Fibroblast of gingiva (primary cell): ENCODE results near the gene MEX3D.

Experiments
- DNase-seq: peaks from one replicate; pipeline ENCODE4 v3.0.0-alpha.2; 2011; ENCODE audit warnings: low read depth

Gene MEX3D

DNA sequence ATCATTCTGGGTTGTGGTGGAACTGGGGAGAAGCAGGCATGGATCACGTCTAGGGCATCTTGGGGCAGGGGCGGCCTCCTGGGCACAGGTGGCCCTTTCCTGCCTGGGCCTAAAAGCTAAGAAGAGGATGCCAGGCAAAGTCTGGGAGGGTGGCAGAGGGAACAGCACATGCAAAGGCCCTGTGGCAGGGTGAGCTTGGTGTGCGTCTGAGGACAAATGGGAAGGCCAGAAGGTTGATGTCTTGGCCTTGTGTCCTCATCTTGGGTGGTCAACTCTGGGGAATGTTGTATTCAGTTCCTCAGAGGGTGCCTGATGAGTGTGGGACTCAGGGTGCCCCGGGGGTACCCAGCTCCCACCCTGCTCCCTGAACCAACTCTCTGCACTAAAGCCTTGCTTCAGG is 49.7 kb downstream of the MEX3D start:
- DNase-seq, result no peak

GRCh38 chr19:1516395-1516753 is 51.8 kb downstream of the MEX3D start:
- no peak for DNase-seq

- DNase-seq, result no peak
Measured at GRCh38 chr19:1514986-1515721, 53.0 kb downstream of the MEX3D start.

- DNase-seq, result no peak
Measured at GRCh38 chr19:1514295-1514661, 53.8 kb downstream of the MEX3D start.

GRCh38 chr19:1513499-1514294 is 54.4 kb downstream of the MEX3D start:
- peak; percentile 27 for DNase-seq

DNA sequence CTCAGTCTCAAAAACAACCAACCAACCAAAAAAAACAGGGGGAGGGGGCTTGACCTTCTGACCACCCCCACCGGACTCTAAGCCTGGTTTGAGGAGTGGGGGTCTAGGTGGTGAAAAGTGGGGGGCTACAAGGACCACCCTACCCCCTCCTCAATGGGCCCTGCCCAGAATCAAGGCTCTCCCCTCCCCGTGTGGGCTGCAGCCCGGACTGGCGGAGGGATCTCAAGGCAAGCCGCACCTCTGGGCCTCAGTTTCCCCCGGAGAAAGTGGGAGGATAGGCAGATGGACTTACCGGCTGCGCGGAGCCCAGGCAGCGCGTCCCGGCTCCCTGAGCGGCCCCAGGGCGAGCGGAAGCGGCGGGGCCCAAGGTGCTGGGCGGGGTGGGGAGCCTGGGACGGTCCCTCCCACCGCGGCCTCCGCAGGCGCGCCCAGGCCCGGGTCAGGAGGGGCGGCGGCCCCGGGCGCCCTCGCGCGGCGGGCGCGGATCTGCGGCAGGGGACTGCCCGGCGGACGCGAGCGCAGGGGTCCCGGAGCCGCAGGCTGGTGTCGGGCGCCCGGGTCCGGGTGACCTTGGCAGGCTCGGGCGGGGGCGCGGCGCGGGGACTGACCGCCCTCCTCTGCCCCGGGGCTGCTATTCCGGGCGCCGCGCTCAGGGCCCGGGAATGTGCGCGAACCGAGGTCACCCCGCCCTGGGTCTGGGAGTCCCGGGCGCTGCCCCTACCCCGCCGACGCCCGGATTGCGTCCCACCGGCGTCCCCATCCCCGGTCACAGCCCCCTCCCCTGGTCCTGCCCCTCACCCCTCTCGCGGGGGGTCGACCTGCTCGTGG is 55.2 kb downstream of the MEX3D start, which contains the start of gene ADAMTSL5:
ADAMTSL5 (minus strand) TSS at position 349 of the 828 bp plus-strand sequence. CDS start 2,076 bp downstream, outside the sequence.
- peak; percentile 54 for DNase-seq

- no peak for DNase-seq
Measured at GRCh38 chr19:1511318-1512317, 56.5 kb downstream of the MEX3D start.

DNA sequence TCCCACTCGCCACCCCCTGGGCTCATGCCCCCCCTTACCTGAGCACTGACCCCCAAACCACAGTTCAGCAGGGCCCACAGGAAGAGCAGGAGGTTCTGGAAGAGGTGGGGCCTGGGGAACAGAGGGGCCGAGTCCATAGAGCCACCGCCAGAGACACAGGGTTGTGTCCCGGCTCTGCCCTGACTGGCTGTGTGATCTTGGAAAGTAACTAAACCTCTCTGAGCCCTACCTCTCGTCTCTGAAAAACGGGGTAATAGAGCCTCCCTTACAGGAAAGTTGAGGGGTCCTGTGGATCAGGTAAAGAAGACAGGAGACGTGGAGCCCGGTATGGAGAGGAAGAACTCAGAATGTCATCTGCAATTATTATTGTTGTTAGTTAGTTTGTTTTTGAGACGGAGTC is 57.3 kb downstream of the MEX3D start:
- DNase-seq, result no peak

DNA sequence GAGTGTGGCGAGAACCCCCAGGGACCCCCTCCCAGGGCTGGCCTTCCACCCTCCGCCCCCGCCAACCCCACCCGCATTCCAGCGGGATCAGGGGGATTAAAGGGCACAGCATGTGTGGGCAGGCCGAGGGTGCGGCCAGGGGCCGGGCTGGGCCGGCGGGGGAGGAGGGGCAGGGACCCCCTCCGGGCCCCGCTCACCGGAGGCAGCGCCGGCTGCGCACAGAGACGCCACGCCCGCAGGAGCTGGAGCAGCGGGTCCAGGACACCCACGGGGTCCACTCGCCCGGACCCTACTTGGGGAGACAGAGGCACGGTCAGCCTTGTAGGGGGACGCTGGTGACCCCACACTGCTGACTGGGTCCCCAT is 57.7 kb downstream of the MEX3D start:
- no peak for DNase-seq

DNA sequence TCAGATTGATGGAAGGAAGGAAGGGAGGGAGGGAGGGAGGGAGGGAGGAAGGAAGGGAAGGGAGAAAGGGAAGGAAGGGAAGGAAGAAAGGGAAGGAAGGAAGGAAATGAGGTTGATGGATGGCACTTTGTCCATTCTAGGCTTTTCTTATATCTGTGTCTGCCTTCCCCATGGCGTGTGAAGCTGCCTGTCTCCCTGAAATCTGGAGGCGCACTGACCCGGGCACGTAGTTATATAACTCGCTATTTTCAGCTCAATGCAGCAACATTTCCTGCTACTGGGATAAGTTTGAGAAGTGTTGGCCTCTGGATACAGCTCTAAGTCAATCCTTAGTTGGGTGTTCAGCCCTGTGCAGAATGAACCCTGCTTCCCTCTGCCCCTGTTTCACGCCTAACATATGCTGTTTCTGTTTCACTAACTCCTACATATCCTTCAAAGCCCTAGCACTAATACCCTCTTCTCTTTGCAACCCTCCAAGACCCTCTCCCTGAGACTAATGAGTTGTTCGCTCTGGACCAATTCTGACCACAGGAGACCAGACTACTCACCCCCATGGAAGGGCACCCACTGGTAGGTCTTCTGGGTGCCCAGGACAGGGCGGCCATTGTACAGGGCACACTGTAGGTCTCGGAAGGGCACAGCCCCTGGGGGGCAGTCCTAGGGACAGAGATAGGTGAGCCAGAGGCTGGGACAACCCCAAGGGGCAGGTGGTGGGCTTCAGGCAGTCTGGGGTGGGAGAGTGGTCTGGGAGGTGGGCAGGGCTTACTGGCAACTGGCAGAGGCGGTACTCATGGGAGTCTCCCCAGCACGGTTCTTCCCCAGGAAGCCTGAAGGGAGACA is 58.3 kb downstream of the MEX3D start:
- no peak for DNase-seq

GRCh38 chr19:1508507-1508856 is 59.6 kb downstream of the MEX3D start:
- no peak for DNase-seq

DNA sequence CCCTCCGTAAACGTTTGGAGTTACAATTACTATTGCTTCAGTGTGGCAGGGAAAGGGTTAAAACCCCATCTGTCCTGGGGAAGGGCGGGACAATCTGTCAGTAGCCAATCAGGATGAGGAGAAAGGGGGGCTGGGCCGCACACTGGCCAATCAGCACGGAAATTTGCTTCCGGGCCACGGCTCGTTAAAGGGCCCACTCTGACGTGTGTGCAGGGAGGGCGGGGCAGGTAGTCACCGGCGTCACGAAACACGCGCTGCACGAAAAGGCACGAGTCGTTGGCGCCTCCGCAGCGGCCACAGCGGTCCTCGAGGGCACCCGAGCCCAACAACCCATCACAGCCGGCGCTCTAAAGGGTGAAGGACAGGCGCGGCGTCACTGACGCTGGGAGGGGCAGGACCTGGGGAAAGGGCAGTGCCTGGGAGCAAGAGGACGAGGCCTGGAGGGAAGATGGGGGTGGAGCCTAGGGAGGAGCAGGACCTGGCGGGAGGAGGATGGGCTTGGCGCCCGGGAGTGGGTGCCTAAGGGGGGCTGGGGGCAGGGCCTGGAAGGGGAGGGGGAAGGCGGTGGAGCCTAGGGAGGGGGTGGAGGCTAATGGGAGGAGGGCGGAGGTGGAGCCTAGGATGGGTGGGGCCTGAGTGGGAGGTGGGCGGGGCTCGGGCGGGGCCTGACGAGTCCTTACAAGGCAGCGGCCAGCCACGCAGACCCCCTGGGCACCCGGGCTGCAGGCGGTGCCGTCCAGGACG is 60.2 kb downstream of the MEX3D start:
- peak; percentile 96 for DNase-seq

DNA sequence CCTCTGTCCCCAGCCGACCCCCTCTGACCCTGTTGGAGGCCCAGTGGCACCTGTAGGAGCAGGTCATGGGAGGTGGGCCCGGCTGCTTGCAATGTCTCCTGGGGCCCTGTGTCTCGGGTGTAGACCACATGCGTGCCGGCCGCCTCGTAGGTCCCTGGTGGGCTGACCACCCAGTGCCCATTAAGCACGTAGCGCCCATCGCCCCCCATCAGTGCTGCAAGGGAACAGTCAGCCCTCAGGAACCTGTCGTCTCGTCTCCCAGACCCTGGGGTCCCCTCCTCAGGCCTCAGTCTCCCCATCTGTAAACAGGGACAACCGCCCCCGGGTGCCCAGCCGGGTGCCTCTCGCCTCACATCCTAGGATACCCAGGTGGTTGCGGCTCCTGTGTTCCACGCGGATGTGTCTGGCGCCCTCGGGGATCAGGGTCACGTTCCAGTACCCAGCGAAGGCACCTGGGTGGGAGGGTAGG is 60.9 kb downstream of the MEX3D start:
- DNase-seq, result no peak

DNA sequence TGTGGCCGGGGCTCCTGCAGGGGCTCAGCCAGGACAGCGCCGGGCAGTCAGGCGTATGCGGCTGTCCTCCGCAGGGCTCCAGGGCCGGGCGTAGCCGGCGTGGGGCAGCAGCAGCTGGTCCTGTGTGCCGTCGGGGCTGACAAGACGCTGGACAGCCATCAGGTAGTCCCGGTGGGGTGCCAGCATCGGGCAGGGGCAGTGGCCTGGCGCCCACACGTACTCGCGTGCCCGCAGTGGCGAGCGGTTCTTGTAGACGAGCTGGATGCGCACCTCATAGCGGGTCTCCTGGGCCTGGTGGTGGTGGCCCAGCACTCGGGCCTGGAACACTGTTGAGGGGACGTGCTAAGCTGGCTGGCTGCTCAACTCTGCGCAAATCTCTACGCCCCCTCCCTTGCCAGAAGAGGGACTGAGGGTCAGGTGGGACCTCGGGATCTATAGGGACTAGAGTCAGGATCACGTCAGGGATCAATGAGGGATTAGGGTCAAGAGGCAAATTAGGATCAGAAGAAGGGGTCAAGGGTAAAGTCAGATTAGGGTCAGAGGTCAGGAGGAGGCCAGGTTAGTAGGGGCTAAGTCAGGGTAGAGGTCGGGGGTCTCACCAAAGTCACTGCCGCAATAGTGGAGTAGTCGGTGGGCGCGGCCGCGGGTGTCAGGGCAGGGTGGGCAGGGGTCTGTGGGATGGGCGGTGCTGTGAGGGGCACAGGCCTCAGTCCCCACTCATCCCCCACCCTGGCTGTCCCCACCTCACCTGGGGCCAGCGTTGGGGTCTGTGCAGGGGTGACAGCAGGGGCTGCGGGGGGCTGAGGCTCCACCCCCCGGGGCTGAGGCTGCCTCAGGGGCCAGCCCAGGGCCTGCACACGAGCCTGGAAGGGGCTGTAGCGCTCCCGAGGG is 61.9 kb downstream of the MEX3D start:
- DNase-seq, result no peak

DNA sequence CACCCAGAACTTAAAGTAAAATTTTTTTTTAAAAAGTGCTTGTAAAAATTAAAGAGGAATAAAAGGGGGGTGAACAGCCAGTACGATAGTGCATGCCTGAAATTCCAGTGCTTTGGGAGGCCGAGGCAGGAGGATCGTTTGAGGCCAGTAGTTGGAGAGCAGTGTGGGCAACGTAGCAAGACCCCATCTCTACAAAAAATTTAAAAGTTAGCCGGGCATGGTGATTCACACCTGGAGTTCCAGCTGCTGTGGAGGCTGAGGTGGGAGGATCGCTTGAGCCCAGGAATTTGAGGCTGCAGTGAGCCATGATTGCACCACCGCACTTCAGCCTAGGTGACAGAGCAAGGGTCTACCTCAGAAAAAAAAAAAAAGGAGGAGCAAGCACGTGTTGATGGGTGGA is 63.1 kb downstream of the MEX3D start:
- no peak for DNase-seq
